Measurements from ENCODE around the gene CD163. TPM values are rescaled to one million over a fixed set of nuclear protein-coding genes. Genes with fewer than 3 reads are reported as not detected.

CD163 gene
- total RNA-seq, 1 donor from 2014 or later, result not detected

- Histone ChIP-seq H3K27ac (no peak overlapping the region), H4K20me1 (ENCODE audit: low read depth) (no peaks in the 10 kb centered on the region), H3K36me3 (no peaks in the 10 kb centered on the region), H3K4me2 (no peak overlapping the region), H3K9me3 (ENCODE audit: low read depth) (no peaks in the 10 kb centered on the region), H3K4me3 (no peak overlapping the region), H3K4me1 (no peaks in the 10 kb centered on the region), H2AFZ (replicated peaks) (no peak overlapping the region), H3F3A (ENCODE audit: low read depth) (no peaks in the 10 kb centered on the region), H3K27me3 (no peaks in the 10 kb centered on the region), H3K9ac (no peak overlapping the region), H3K79me2 (ENCODE audit: low read depth) (no peaks in the 10 kb centered on the region)
- DNase-seq (ENCODE audit: low spot score), result no peak
- Mint-ChIP-seq H3K27me3 (ENCODE audit: insufficient read depth, low read depth) (no peaks in the 10 kb centered on the region), H3K4me3 (no peak overlapping the region), H3K9me3 (no peaks in the 10 kb centered on the region), H3K27ac (no peak overlapping the region), H3K36me3 (no peaks in the 10 kb centered on the region), H3K4me1 (no peaks in the 10 kb centered on the region)
- TF ChIP-seq CTCF (IDR thresholded peaks at IDR 0.05), result no peak
These were observed 23.8 kb downstream of the CD163 start for GRCh38 chr12:7479771-7480170.

GRCh38 chr12:7472060-7472459 lies 31.5 kb downstream of the CD163 start:
- H2AFZ ChIP-seq (replicated peaks), result no peak overlapping the region
- H3K36me3 Mint-ChIP-seq, result no peaks in the 10 kb centered on the region
- no peak overlapping the region for H3K4me3 ChIP-seq
- H4K20me1 ChIP-seq (ENCODE audit: low read depth), result no peaks in the 10 kb centered on the region
- no peak overlapping the region for H3K4me2 ChIP-seq
- no peaks in the 10 kb centered on the region for H3K9me3 ChIP-seq (ENCODE audit: low read depth)
- no peaks in the 10 kb centered on the region for H3K4me1 Mint-ChIP-seq
- H3F3A ChIP-seq (ENCODE audit: low read depth), result no peaks in the 10 kb centered on the region
- no peaks in the 10 kb centered on the region for H3K27me3 ChIP-seq
- DNase-seq (ENCODE audit: low spot score), result no peak
- H3K79me2 ChIP-seq (ENCODE audit: low read depth), result no peaks in the 10 kb centered on the region
- no peak overlapping the region for H3K9ac ChIP-seq
- no peak overlapping the region for H3K27ac ChIP-seq
- H3K36me3 ChIP-seq, result no peaks in the 10 kb centered on the region
- H3K4me3 Mint-ChIP-seq, result no peak overlapping the region
- no peak overlapping the region for H3K27ac Mint-ChIP-seq
- no peak for TF ChIP-seq CTCF (IDR thresholded peaks at IDR 0.05)
- no peak for TF ChIP-seq EZH2phosphoT487 (IDR thresholded peaks at IDR 0.05)
- no peak for TF ChIP-seq EZH2 (IDR thresholded peaks at IDR 0.05)
- H3K9me3 Mint-ChIP-seq, result no peaks in the 10 kb centered on the region
- H3K27me3 Mint-ChIP-seq (ENCODE audit: insufficient read depth, low read depth), result no peaks in the 10 kb centered on the region
- no peaks in the 10 kb centered on the region for H3K4me1 ChIP-seq

DNA sequence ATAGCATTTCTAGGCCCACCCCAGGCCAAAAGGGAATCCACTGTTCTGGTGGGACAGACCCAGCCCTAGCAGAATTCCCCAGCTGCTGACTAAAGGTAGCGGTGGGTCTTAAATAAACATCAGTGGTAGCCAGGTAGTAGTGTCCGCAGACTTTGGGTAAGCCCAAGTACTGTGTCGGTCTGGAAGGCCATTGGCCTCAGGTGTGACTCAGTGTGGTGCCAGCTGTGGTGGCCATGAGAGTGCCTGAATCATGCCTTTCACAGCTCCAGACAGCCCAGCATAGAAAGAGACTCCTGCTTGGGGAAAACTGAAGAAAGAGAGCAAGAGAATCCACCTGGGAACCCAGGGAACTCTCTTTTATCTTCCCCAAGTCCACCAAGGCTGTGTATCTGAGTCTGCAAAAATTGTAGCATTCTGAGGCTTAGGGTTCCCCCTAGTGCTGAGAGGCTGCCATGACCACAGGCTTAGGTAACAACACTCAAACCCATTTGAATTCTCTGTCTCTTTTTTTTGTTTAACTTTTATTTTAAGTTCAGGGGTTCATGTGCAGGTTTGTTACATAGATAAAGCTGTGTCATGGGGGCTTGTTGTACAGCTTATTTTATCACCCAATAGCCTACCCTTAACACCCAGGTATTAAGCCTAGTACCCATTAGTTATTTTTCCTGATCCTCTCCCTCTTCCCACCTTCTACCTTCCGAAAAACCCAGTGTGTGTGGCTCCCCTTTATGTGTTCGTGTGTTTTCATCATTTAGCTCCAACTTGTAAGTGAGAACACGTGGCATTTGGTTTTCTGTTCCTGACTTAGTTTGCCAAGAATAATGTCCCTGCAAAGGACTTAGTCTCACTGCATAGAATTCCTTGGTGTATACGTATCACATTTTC lies 43.0 kb downstream of the CD163 start:
- TF ChIP-seq CTCF (IDR thresholded peaks at IDR 0.05) (peak; percentile 88), EZH2 (IDR thresholded peaks at IDR 0.05) (no peak)
- no peaks in the 10 kb centered on the region for H3K36me3 Mint-ChIP-seq
- Histone ChIP-seq H3K9me3 (ENCODE audit: low read depth) (no peaks in the 10 kb centered on the region), H3K27me3 (no peaks in the 10 kb centered on the region), H3K27ac (no peak overlapping the region), H3K9ac (no peak overlapping the region), H3K79me2 (ENCODE audit: low read depth) (no peaks in the 10 kb centered on the region), H4K20me1 (ENCODE audit: low read depth) (no peaks in the 10 kb centered on the region), H3K4me1 (no peaks in the 10 kb centered on the region), H3K36me3 (no peaks in the 10 kb centered on the region), H3F3A (ENCODE audit: low read depth) (no peaks in the 10 kb centered on the region), H3K4me3 (no peak overlapping the region), H3K4me2 (no peak overlapping the region), H2AFZ (replicated peaks) (peak overlapping the region; percentile 58)
- no peak overlapping the region for H3K4me3 Mint-ChIP-seq
- no peaks in the 10 kb centered on the region for H3K9me3 Mint-ChIP-seq
- H3K27me3 Mint-ChIP-seq (ENCODE audit: insufficient read depth, low read depth), result no peaks in the 10 kb centered on the region
- H3K4me1 Mint-ChIP-seq, result no peaks in the 10 kb centered on the region
- peak; percentile 69 for DNase-seq (ENCODE audit: low spot score)
- no peak overlapping the region for H3K27ac Mint-ChIP-seq
